ENCODE data around the gene MTO1.

DNA sequence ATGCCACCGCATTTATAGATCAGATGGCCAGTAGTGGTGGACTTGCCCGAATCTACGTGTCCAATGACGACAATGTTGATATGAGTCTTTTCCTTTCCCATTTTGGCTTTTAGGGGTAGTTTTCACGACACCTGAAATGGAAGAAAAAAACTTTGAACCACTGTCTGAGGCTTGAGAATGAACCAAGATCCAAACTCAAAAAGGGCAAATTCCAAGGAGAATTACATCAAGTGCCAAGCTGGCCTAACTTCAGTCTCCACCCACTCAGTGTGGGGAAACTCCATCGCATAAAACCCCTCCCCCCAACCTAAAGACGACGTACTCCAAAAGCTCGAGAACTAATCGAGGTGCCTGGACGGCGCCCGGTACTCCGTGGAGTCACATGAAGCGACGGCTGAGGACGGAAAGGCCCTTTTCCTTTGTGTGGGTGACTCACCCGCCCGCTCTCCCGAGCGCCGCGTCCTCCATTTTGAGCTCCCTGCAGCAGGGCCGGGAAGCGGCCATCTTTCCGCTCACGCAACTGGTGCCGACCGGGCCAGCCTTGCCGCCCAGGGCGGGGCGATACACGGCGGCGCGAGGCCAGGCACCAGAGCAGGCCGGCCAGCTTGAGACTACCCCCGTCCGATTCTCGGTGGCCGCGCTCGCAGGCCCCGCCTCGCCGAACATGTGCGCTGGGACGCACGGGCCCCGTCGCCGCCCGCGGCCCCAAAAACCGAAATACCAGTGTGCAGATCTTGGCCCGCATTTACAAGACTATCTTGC is 58.6 kb downstream of the MTO1 start:
- TF ChIP-seq, protein P1, sequence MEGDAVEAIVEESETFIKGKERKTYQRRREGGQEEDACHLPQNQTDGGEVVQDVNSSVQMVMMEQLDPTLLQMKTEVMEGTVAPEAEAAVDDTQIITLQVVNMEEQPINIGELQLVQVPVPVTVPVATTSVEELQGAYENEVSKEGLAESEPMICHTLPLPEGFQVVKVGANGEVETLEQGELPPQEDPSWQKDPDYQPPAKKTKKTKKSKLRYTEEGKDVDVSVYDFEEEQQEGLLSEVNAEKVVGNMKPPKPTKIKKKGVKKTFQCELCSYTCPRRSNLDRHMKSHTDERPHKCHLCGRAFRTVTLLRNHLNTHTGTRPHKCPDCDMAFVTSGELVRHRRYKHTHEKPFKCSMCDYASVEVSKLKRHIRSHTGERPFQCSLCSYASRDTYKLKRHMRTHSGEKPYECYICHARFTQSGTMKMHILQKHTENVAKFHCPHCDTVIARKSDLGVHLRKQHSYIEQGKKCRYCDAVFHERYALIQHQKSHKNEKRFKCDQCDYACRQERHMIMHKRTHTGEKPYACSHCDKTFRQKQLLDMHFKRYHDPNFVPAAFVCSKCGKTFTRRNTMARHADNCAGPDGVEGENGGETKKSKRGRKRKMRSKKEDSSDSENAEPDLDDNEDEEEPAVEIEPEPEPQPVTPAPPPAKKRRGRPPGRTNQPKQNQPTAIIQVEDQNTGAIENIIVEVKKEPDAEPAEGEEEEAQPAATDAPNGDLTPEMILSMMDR (tag by site-specific recombination; IDR thresholded peaks at IDR 0.05): no peak
- TF ChIP-seq ZNF404 (tag by site-specific recombination; IDR thresholded peaks at IDR 0.05): no peak
- no peak for TF ChIP-seq ZNF664 (tag by site-specific recombination; IDR thresholded peaks at IDR 0.05)
- TF ChIP-seq, protein P2, sequence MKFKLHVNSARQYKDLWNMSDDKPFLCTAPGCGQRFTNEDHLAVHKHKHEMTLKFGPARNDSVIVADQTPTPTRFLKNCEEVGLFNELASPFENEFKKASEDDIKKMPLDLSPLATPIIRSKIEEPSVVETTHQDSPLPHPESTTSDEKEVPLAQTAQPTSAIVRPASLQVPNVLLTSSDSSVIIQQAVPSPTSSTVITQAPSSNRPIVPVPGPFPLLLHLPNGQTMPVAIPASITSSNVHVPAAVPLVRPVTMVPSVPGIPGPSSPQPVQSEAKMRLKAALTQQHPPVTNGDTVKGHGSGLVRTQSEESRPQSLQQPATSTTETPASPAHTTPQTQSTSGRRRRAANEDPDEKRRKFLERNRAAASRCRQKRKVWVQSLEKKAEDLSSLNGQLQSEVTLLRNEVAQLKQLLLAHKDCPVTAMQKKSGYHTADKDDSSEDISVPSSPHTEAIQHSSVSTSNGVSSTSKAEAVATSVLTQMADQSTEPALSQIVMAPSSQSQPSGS (tag by site-specific recombination; IDR thresholded peaks at IDR 0.05; ENCODE audit: low read depth): no peak
- TF ChIP-seq, protein P3, sequence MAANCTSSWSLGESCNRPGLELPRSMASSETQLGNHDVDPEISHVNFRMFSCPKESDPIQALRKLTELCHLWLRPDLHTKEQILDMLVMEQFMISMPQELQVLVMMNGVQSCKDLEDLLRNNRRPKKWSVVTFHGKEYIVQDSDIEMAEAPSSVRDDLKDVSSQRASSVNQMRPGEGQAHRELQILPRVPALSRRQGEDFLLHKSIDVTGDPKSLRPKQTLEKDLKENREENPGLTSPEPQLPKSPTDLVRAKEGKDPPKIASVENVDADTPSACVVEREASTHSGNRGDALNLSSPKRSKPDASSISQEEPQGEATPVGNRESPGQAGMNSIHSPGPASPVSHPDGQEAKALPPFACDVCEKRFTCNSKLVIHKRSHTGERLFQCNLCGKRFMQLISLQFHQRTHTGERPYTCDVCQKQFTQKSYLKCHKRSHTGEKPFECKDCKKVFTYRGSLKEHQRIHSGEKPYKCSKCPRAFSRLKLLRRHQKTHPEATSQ (tag by site-specific recombination; IDR thresholded peaks at IDR 0.05): no peak
- no peak for TF ChIP-seq ZIC2 (tag by site-specific recombination; IDR thresholded peaks at IDR 0.05)
- no peak for TF ChIP-seq ZNF274 (IDR thresholded peaks at IDR 0.05; ENCODE audit: low read length)
- no peak for TF ChIP-seq ZNF274 (tag by site-specific recombination; IDR thresholded peaks at IDR 0.05; ENCODE audit: borderline replicate concordance)
- no peak for TF ChIP-seq ZNF416 (tag by site-specific recombination; IDR thresholded peaks at IDR 0.05)
- TF ChIP-seq, protein P4, sequence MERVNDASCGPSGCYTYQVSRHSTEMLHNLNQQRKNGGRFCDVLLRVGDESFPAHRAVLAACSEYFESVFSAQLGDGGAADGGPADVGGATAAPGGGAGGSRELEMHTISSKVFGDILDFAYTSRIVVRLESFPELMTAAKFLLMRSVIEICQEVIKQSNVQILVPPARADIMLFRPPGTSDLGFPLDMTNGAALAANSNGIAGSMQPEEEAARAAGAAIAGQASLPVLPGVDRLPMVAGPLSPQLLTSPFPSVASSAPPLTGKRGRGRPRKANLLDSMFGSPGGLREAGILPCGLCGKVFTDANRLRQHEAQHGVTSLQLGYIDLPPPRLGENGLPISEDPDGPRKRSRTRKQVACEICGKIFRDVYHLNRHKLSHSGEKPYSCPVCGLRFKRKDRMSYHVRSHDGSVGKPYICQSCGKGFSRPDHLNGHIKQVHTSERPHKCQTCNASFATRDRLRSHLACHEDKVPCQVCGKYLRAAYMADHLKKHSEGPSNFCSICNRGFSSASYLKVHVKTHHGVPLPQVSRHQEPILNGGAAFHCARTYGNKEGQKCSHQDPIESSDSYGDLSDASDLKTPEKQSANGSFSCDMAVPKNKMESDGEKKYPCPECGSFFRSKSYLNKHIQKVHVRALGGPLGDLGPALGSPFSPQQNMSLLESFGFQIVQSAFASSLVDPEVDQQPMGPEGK (tag by site-specific recombination; IDR thresholded peaks at IDR 0.05): no peak

Measured in HEK293 (cell line).